Measurements from ENCODE around the gene MAP7. TPM values are rescaled to one million over a fixed set of nuclear protein-coding genes. Genes with fewer than 3 reads are reported as not detected.

MAP7 gene
- total RNA-seq, 1 donor from 2014 or later, result 1.3 TPM

DNA sequence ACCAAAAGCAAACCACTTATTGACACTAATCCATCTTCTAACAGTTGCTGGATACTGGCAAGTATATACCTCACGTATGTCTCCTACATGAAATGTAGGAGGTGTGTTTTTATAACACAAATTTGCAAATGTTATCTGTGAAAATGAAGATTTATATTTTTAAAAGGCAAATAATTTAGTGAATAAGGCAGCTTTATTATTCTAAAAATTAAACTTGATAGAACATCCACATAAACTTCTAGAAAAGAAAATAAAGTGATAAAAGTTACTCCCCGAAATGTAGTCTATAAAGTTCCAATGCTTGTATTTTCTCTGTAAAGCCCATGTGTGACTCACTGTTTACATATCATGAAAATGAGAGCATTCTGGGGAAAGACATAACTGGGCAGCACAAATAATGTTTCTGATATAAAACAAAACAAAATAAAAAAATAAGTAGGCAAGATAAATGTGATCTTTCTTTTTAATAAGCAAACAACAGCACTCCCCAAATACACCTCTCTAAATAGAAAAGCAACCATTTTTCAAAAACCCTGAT is 84.4 kb downstream of the MAP7 start:
- Mint-ChIP-seq H3K27me3 (ENCODE audit: unreplicated experiment) (no peaks in the 10 kb centered on the region), H3K27ac (ENCODE audit: unreplicated experiment) (no peak overlapping the region), H3K36me3 (ENCODE audit: low read depth, unreplicated experiment) (no peaks in the 10 kb centered on the region), H3K4me1 (ENCODE audit: unreplicated experiment) (no peaks in the 10 kb centered on the region), H3K9me3 (ENCODE audit: unreplicated experiment) (no peaks in the 10 kb centered on the region), H3K4me3 (ENCODE audit: unreplicated experiment) (no peak overlapping the region)
- TF ChIP-seq, protein P1, sequence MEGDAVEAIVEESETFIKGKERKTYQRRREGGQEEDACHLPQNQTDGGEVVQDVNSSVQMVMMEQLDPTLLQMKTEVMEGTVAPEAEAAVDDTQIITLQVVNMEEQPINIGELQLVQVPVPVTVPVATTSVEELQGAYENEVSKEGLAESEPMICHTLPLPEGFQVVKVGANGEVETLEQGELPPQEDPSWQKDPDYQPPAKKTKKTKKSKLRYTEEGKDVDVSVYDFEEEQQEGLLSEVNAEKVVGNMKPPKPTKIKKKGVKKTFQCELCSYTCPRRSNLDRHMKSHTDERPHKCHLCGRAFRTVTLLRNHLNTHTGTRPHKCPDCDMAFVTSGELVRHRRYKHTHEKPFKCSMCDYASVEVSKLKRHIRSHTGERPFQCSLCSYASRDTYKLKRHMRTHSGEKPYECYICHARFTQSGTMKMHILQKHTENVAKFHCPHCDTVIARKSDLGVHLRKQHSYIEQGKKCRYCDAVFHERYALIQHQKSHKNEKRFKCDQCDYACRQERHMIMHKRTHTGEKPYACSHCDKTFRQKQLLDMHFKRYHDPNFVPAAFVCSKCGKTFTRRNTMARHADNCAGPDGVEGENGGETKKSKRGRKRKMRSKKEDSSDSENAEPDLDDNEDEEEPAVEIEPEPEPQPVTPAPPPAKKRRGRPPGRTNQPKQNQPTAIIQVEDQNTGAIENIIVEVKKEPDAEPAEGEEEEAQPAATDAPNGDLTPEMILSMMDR (IDR thresholded peaks at IDR 0.05; ENCODE audit: unreplicated experiment), result no peak
- DNase-seq (ENCODE audit: low spot score), result no peak

DNA sequence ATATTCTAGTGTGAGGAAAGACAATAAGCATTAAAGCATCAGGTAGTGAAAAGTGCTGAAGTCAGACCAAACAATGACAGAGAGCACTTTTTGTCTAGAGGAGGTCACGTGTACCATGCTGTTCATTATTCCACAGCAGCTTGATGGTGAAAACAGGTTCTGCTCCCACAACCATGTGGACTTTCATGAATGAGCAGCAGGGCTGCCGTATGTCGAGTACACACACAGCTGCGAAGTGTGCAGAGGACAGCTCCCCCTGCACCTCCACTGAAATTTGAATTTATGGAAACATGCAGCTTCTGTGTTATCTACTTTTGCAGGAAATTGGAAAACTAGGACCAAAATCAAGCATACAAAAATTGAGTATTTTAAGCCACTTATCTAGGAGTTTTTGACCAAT is 85.3 kb downstream of the MAP7 start:
- no peak for DNase-seq (ENCODE audit: low spot score)
- Mint-ChIP-seq H3K4me3 (ENCODE audit: unreplicated experiment) (no peak overlapping the region), H3K27me3 (ENCODE audit: unreplicated experiment) (no peaks in the 10 kb centered on the region), H3K27ac (ENCODE audit: unreplicated experiment) (no peak overlapping the region), H3K36me3 (ENCODE audit: low read depth, unreplicated experiment) (no peaks in the 10 kb centered on the region), H3K4me1 (ENCODE audit: unreplicated experiment) (no peaks in the 10 kb centered on the region), H3K9me3 (ENCODE audit: unreplicated experiment) (no peaks in the 10 kb centered on the region)
- TF ChIP-seq, protein P1 (IDR thresholded peaks at IDR 0.05; ENCODE audit: unreplicated experiment), result no peak

DNA sequence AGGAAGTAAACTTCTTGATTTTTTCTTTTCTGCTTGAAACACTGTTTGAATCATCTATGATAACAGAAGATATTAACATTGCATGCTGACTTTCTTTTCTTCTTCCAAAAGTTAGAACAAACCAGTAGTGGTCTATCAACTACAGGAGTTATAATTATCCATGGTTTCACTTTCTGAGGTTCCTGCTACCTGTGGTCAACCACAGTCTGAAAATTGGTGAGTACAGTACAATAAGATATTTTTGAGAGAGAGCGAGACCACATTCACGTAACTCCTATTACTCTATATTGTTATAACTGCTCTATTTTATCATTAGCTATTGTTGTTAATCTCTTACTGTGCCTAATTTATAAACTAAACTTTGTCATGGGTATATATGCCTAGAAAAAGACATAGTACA is 86.1 kb downstream of the MAP7 start:
- no peaks in the 10 kb centered on the region for H3K36me3 Mint-ChIP-seq (ENCODE audit: low read depth, unreplicated experiment)

DNA sequence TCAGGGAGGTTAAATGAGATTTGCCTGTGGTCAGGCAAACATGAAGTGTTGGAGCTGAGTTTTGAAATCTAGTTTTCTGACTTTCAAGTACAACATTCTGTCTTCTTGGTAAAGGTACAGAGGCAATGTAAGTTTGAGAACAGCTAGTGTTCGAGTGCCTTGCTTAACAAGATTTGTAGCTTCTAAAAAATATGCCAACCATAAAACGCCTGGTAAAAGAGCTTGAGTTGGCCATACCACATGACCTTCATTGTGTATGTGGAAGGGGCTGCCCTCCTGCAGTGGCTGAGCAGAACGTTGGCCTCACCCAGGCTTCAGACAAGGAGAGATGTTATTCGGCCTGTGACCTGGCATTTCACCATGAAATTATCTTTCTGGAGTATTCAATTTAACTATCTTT is 86.5 kb downstream of the MAP7 start:
- H3K27me3 Mint-ChIP-seq (ENCODE audit: unreplicated experiment), result no peaks in the 10 kb centered on the region
- no peaks in the 10 kb centered on the region for H3K4me1 Mint-ChIP-seq (ENCODE audit: unreplicated experiment)
- no peak for DNase-seq (ENCODE audit: low spot score)
- TF ChIP-seq, protein P1 (IDR thresholded peaks at IDR 0.05; ENCODE audit: unreplicated experiment), result no peak
- no peak overlapping the region for H3K4me3 Mint-ChIP-seq (ENCODE audit: unreplicated experiment)
- H3K27ac Mint-ChIP-seq (ENCODE audit: unreplicated experiment), result no peak overlapping the region
- H3K9me3 Mint-ChIP-seq (ENCODE audit: unreplicated experiment), result no peaks in the 10 kb centered on the region
- H3K36me3 Mint-ChIP-seq (ENCODE audit: low read depth, unreplicated experiment), result no peaks in the 10 kb centered on the region

More for the DNA sequence above, 86.1 kb downstream of the MAP7 start:
- no peak overlapping the region for H3K27ac Mint-ChIP-seq (ENCODE audit: unreplicated experiment)
- TF ChIP-seq, protein P1 (IDR thresholded peaks at IDR 0.05; ENCODE audit: unreplicated experiment), result no peak
- no peaks in the 10 kb centered on the region for H3K4me1 Mint-ChIP-seq (ENCODE audit: unreplicated experiment)
- H3K9me3 Mint-ChIP-seq (ENCODE audit: unreplicated experiment), result no peaks in the 10 kb centered on the region
- no peak for DNase-seq (ENCODE audit: low spot score)
- H3K27me3 Mint-ChIP-seq (ENCODE audit: unreplicated experiment), result no peaks in the 10 kb centered on the region
- no peak overlapping the region for H3K4me3 Mint-ChIP-seq (ENCODE audit: unreplicated experiment)

DNA sequence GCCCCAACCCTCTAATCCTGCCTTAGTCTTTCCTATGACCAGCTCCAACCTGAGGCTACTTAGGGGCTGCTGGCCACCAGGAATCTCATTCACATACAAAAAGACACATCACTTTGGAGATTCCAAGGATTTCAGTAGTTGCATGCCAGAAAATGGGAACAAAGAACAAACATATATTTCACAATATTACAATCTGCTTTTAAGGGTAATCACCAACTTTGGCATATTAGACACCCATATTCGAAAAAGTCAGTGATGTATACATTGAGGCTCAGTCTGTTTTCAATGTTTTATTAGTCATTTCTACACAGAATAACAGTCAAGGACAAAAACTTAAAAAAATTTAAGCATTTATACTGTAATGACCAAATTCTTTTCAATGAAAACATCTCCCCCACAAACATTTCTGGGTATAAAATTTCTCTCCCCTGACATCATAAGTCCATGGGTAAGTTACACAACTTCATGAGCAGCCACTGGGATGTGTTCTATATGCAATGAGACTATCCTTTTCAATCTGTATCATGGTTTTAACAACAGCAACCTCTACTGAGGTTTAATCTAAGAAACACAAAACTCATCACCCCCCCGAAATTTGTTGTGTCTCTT is 103.5 kb downstream of the MAP7 start:
- H3K36me3 Mint-ChIP-seq (ENCODE audit: low read depth, unreplicated experiment), result no peaks in the 10 kb centered on the region
- TF ChIP-seq, protein P1 (IDR thresholded peaks at IDR 0.05; ENCODE audit: unreplicated experiment), result no peak
- no peaks in the 10 kb centered on the region for H3K27me3 Mint-ChIP-seq (ENCODE audit: unreplicated experiment)
- H3K9me3 Mint-ChIP-seq (ENCODE audit: unreplicated experiment), result no peaks in the 10 kb centered on the region
- no peak for DNase-seq (ENCODE audit: low spot score)
- no peaks in the 10 kb centered on the region for H3K4me1 Mint-ChIP-seq (ENCODE audit: unreplicated experiment)
- H3K27ac Mint-ChIP-seq (ENCODE audit: unreplicated experiment), result no peak overlapping the region
- no peak overlapping the region for H3K4me3 Mint-ChIP-seq (ENCODE audit: unreplicated experiment)

All from endothelial cell (in vitro differentiated cells).